Measurements from ENCODE around the gene MRRF. TPM values are rescaled to one million over a fixed set of nuclear protein-coding genes. Genes with fewer than 3 reads are reported as not detected.

MRRF gene
- total and polyA plus RNA-seq, 2 donors (not counting 1 experiment from before 2014, with no cell fraction given) = 36.8 to 37.3 TPM

- H3K4me1 ChIP-seq (ENCODE audit: control insufficient read depth, extremely low read depth, insufficient read depth, low read length) = peaks cover 2% of the 10 kb centered on the region
- peak; percentile 69 for TF ChIP-seq EZH2 (IDR thresholded peaks at IDR 0.05; ENCODE audit: low read length, missing control alignments)
- no peak for TF ChIP-seq CTCF (conservative IDR thresholded peaks at IDR 0.05 in 1 of 2, IDR thresholded peaks at IDR 0.05 in 1 of 2; ENCODE audit: low read depth in 1 of 2, low read length in 2 of 2)
- no peaks in the 10 kb centered on the region for H3K9me3 ChIP-seq (ENCODE audit: control insufficient read depth, insufficient read depth, low read depth, low read length)
- no peak overlapping the region for H3K9ac ChIP-seq (ENCODE audit: insufficient read depth, low read length)
- H3K27me3 ChIP-seq (ENCODE audit: control insufficient read depth, insufficient read depth, low read length) = peaks cover 88% of the 10 kb centered on the region
- H3K79me2 ChIP-seq (ENCODE audit: control insufficient read depth, insufficient read depth, low read length) = no peaks in the 10 kb centered on the region
- no peak overlapping the region for H2AFZ ChIP-seq (ENCODE audit: low read length)
- no peak overlapping the region for H3K4me2 ChIP-seq (ENCODE audit: extremely low read depth, insufficient read depth, low read length)
- no peak for DNase-seq (ENCODE audit: low read depth in 2 of 2)
- H3K4me3 ChIP-seq (replicated peaks in 1 of 4; ENCODE audit: control extremely low read depth in 1 of 4, insufficient read depth in 1 of 4, low read depth in 3 of 4, low read length in 4 of 4) = no peak overlapping the region
- H3K27ac ChIP-seq (ENCODE audit: insufficient read depth, low read length) = no peak overlapping the region
- H4K20me1 ChIP-seq (ENCODE audit: control insufficient read depth, extremely low read depth, insufficient read depth, low read length) = no peaks in the 10 kb centered on the region
- H3K36me3 ChIP-seq (ENCODE audit: control insufficient read depth, insufficient read depth, low read length) = no peaks in the 10 kb centered on the region
Measured at GRCh38 chr9:122216798-122217418, 47.8 kb upstream of the MRRF start.

GRCh38 chr9:122217640-122218039, 47.0 kb upstream of the MRRF start:
- no peak for TF ChIP-seq CTCF (conservative IDR thresholded peaks at IDR 0.05 in 1 of 2, IDR thresholded peaks at IDR 0.05 in 1 of 2; ENCODE audit: low read depth in 1 of 2, low read length in 2 of 2)
- TF ChIP-seq EZH2 (IDR thresholded peaks at IDR 0.05; ENCODE audit: low read length, missing control alignments) = no peak
- H3K27me3 ChIP-seq (ENCODE audit: control insufficient read depth, insufficient read depth, low read length) = peaks cover 88% of the 10 kb centered on the region
- no peaks in the 10 kb centered on the region for H3K79me2 ChIP-seq (ENCODE audit: control insufficient read depth, insufficient read depth, low read length)

GRCh38 chr9:122218071-122218934, 46.4 kb upstream of the MRRF start:
- no peak overlapping the region for H3K27ac ChIP-seq (ENCODE audit: insufficient read depth, low read length)
- H3K36me3 ChIP-seq (ENCODE audit: control insufficient read depth, insufficient read depth, low read length) = no peaks in the 10 kb centered on the region
- peaks cover 86% of the 10 kb centered on the region for H3K27me3 ChIP-seq (ENCODE audit: control insufficient read depth, insufficient read depth, low read length)
- peaks cover 2% of the 10 kb centered on the region for H3K4me1 ChIP-seq (ENCODE audit: control insufficient read depth, extremely low read depth, insufficient read depth, low read length)
- H4K20me1 ChIP-seq (ENCODE audit: control insufficient read depth, extremely low read depth, insufficient read depth, low read length) = no peaks in the 10 kb centered on the region
- H3K4me2 ChIP-seq (ENCODE audit: extremely low read depth, insufficient read depth, low read length) = no peak overlapping the region
- TF ChIP-seq EZH2 (IDR thresholded peaks at IDR 0.05; ENCODE audit: low read length, missing control alignments) (peak; percentile 21), CTCF (conservative IDR thresholded peaks at IDR 0.05 in 1 of 2, IDR thresholded peaks at IDR 0.05 in 1 of 2; ENCODE audit: low read depth in 1 of 2, low read length in 2 of 2) (no peak)
- H3K9ac ChIP-seq (ENCODE audit: insufficient read depth, low read length) = no peak overlapping the region
- H2AFZ ChIP-seq (ENCODE audit: low read length) = no peak overlapping the region
- H3K9me3 ChIP-seq (ENCODE audit: control insufficient read depth, insufficient read depth, low read depth, low read length) = no peaks in the 10 kb centered on the region
- no peak overlapping the region for H3K4me3 ChIP-seq (replicated peaks in 1 of 4; ENCODE audit: control extremely low read depth in 1 of 4, insufficient read depth in 1 of 4, low read depth in 3 of 4, low read length in 4 of 4)
- DNase-seq (ENCODE audit: low read depth in 2 of 2) = no peak
- H3K79me2 ChIP-seq (ENCODE audit: control insufficient read depth, insufficient read depth, low read length) = no peaks in the 10 kb centered on the region

More at GRCh38 chr9:122217640-122218039, 47.0 kb upstream of the MRRF start:
- H3K9ac ChIP-seq (ENCODE audit: insufficient read depth, low read length) = no peak overlapping the region
- H3K4me2 ChIP-seq (ENCODE audit: extremely low read depth, insufficient read depth, low read length) = no peak overlapping the region
- H4K20me1 ChIP-seq (ENCODE audit: control insufficient read depth, extremely low read depth, insufficient read depth, low read length) = no peaks in the 10 kb centered on the region
- H2AFZ ChIP-seq (ENCODE audit: low read length) = no peak overlapping the region
- DNase-seq (ENCODE audit: low read depth in 2 of 2) = no peak
- no peaks in the 10 kb centered on the region for H3K9me3 ChIP-seq (ENCODE audit: control insufficient read depth, insufficient read depth, low read depth, low read length)
- H3K27ac ChIP-seq (ENCODE audit: insufficient read depth, low read length) = no peak overlapping the region
- no peak overlapping the region for H3K4me3 ChIP-seq (replicated peaks in 1 of 4; ENCODE audit: control extremely low read depth in 1 of 4, insufficient read depth in 1 of 4, low read depth in 3 of 4, low read length in 4 of 4)
- H3K4me1 ChIP-seq (ENCODE audit: control insufficient read depth, extremely low read depth, insufficient read depth, low read length) = peaks cover 2% of the 10 kb centered on the region
- H3K36me3 ChIP-seq (ENCODE audit: control insufficient read depth, insufficient read depth, low read length) = no peaks in the 10 kb centered on the region

All from fibroblast of lung (primary cell).